Left ventricle myocardium inferior (tissue), 1 donor: ENCODE results near the gene NT5M. TPM values are rescaled to one million over a fixed set of nuclear protein-coding genes. Genes with fewer than 3 reads are reported as not detected.

Experiments
- DNase-seq: peaks from one replicate; pipeline ENCODE4 v3.0.0-alpha.2; 2020
- H3K27ac ChIP-seq: fragments of 200-600 bp; replicated peaks from 2 replicates; pipeline ENCODE4 v1.8.0; 2021
- H3K27me3 ChIP-seq: fragments of 200-600 bp; 2 replicates; pipeline ENCODE4 v1.8.0; 2021; ENCODE audit warnings: low read depth
- H3K36me3 ChIP-seq: fragments of 200-600 bp; 2 replicates; pipeline ENCODE4 v1.8.0; 2021
- H3K4me1 ChIP-seq: fragments of 200-600 bp; 2 replicates; pipeline ENCODE4 v1.8.0; 2021
- H3K4me3 ChIP-seq: fragments of 200-600 bp; 2 replicates; pipeline ENCODE4 v1.8.0; 2021; ENCODE audit warnings: mild to moderate bottlenecking, moderate library complexity
- H3K9me3 ChIP-seq: fragments of 200-600 bp; replicated peaks from 2 replicates; pipeline ENCODE4 v1.8.0; 2021
- CTCF ChIP-seq: fragments of 200-600 bp; IDR thresholded peaks from 2 replicates; pipeline ENCODE4 v1.8.0; 2021; ENCODE audit warnings: antibody characterized with exemption, mild to moderate bottlenecking, borderline replicate concordance
- intact Hi-C: fragments of 100-400 bp; cut with micrococcal nuclease; formaldehyde crosslinking; loops from one replicate; pipeline ENCODE4 v1.11.0; 2022
- total RNA-seq: library from RNA; stranded (reverse); fragmentation: NEBNext Ultra II Directional; extraction: Animal tissue kit (Norgen Biotek cat#: 25700); gene quantifications from one replicate; pipeline ENCODE4 v1.2.1, GENCODE V29; 2021
- donor health status: DM: no; HTN: yes; CAD: no; lungs with severe emphysema.

Gene NT5M
- total RNA-seq, 1 donor from 2014 or later: 11.2 TPM

- intact Hi-C loops: no loop called here
- no peak for TF ChIP-seq CTCF
- Histone ChIP-seq H3K4me3 (no peak overlapping the region), H3K36me3 (no peaks in the 10 kb centered on the region), H3K4me1 (peaks cover 20% of the 10 kb centered on the region), H3K9me3 (peaks cover 19% of the 10 kb centered on the region), H3K27ac (peak overlapping the region; percentile 72), H3K27me3 (no peaks in the 10 kb centered on the region)
- DNase-seq: no peak
Observed at GRCh38 chr17:17363638-17364337, 60.6 kb downstream of the NT5M start.

GRCh38 chr17:17364338-17364667, 61.1 kb downstream of the NT5M start:
- intact Hi-C loops: no loop called here
- H3K9me3 ChIP-seq: peaks cover 17% of the 10 kb centered on the region
- no peak overlapping the region for H3K4me3 ChIP-seq
- no peak for TF ChIP-seq CTCF
- no peaks in the 10 kb centered on the region for H3K36me3 ChIP-seq
- DNase-seq: no peak
- H3K27me3 ChIP-seq: no peaks in the 10 kb centered on the region
- peaks cover 20% of the 10 kb centered on the region for H3K4me1 ChIP-seq
- H3K27ac ChIP-seq: peak overlapping the region; percentile 72

- no peak for DNase-seq
- Histone ChIP-seq H3K9me3 (peaks cover 4% of the 10 kb centered on the region), H3K36me3 (no peaks in the 10 kb centered on the region), H3K4me1 (peaks cover 20% of the 10 kb centered on the region), H3K27me3 (no peaks in the 10 kb centered on the region), H3K4me3 (no peak overlapping the region), H3K27ac (no peak overlapping the region)
- TF ChIP-seq CTCF: no peak
- intact Hi-C loops: no loop called here
Observed at GRCh38 chr17:17365476-17366110, 62.4 kb downstream of the NT5M start.

GRCh38 chr17:17366235-17366634, 63.1 kb downstream of the NT5M start:
- peak overlapping the region; percentile 61 for H3K27ac ChIP-seq
- DNase-seq: no peak

More at GRCh38 chr17:17366235-17366634, 63.1 kb downstream of the NT5M start:
- peaks cover 20% of the 10 kb centered on the region for H3K4me1 ChIP-seq
- no peaks in the 10 kb centered on the region for H3K36me3 ChIP-seq
- intact Hi-C loops: no loop called here
- no peaks in the 10 kb centered on the region for H3K9me3 ChIP-seq
- no peak for TF ChIP-seq CTCF
- no peaks in the 10 kb centered on the region for H3K27me3 ChIP-seq
- H3K4me3 ChIP-seq: no peak overlapping the region
